HepG2 (cell line): ENCODE measurements around the gene STK11. TPM values are rescaled to one million over a fixed set of nuclear protein-coding genes. Genes with fewer than 3 reads are reported as not detected.

Experiments
- ATAC-seq: fragments of 200-7000 bp; cut with Tn5 transposase; 3 replicates; pipeline ENCODE4 v1.9.1; 2020; ENCODE audit warnings: mild to moderate bottlenecking, moderate library complexity
- BruUV-seq: library from RNA; stranded (reverse); fragments of 400-500 nt; replicated peaks from 2 replicates; lab custom pipeline; 2021; lab: Mats Ljungman, UMichigan
- CTCF ChIA-PET: fragments of 300-600 bp; formaldehyde crosslinking; extraction: SDS; loops from one replicate; lab custom pipeline; 2021; ENCODE audit warnings: low total read pairs, inconsistent platforms, low intra/inter-chr PET ratio; lab: Yijun Ruan, JAX
- POLR2A ChIA-PET: fragments of 350-600 bp; sonication (Branson Sonifier 250); formaldehyde crosslinking; loops from one replicate; lab custom pipeline; 2020; ENCODE audit warnings: antibody characterized with exemption, inconsistent platforms; lab: Yijun Ruan, JAX
- DNase-seq: peaks from one replicate; pipeline ENCODE4 v3.0.0-alpha.2; 2015; ENCODE audit warnings: low spot score
- FAIRE-seq: peaks from 3 replicates; lab custom pipeline; 2011; peaks lifted over from hg19 to GRCh38; lab: Jason Lieb, UNC
- H2AFZ ChIP-seq: one replicate; pipeline ENCODE4 v1.6.1; 2011; ENCODE audit warnings: low read length, inconsistent platforms
- H3K27ac ChIP-seq: fragments of 300-600 bp; 3 replicates; pipeline ENCODE4 v1.8.0; 2011; ENCODE audit warnings: mixed run types, mild to moderate bottlenecking, mixed read lengths, low read length, inconsistent platforms; ENCODE audit not compliant: insufficient read depth; ENCODE audit errors: extremely low read length
- H3K27me3 ChIP-seq, 2 experiments: fragments of 200-600 bp in 1 of 2; 2 replicates in 1 of 2; 3 replicates in 1 of 2; pipeline versions ENCODE4 v1.6.0 to v1.8.0; 2011; ENCODE audit warnings: low read length in 2 of 2, mild to moderate bottlenecking in 2 of 2, moderate library complexity in 2 of 2, inconsistent platforms in 1 of 2; ENCODE audit not compliant: insufficient read depth in 2 of 2, control insufficient read depth in 1 of 2
- H3K36me3 ChIP-seq, 2 experiments: fragments of 200-600 bp in 1 of 2; replicated peaks in 1 of 2; 2 replicates in 1 of 2; 3 replicates in 1 of 2; pipeline versions ENCODE4 v1.5.1 to v1.8.0; 2011; ENCODE audit warnings: low read length in 2 of 2, inconsistent platforms in 1 of 2; ENCODE audit not compliant: insufficient read depth in 2 of 2, control insufficient read depth in 1 of 2
- H3K4me1 ChIP-seq: 2 replicates; pipeline ENCODE4 v1.5.1; 2012; ENCODE audit warnings: low read length, inconsistent platforms; ENCODE audit not compliant: insufficient read depth
- H3K4me2 ChIP-seq: 2 replicates; pipeline ENCODE4 v1.6.0; 2011; ENCODE audit warnings: low read depth, low read length, inconsistent platforms
- H3K4me3 ChIP-seq, 3 experiments: fragments of 200-600 bp in 1 of 3; sonication (generic), shearing (Covaris generic) in 1 of 3; replicated peaks in 1 of 3; 2 replicates each; pipeline ENCODE4 v1.5.1; 2011 to 2016; ENCODE audit warnings: low read length in 3 of 3, inconsistent platforms in 2 of 3, low read depth in 2 of 3, mild to moderate bottlenecking in 2 of 3, control low read depth in 1 of 3, mixed read lengths in 1 of 3; ENCODE audit not compliant: insufficient read depth in 1 of 3
- H3K79me2 ChIP-seq: one replicate; pipeline ENCODE4 v1.6.1; 2011; ENCODE audit warnings: low read length, inconsistent platforms; ENCODE audit not compliant: insufficient read depth
- H3K9ac ChIP-seq: 2 replicates; pipeline ENCODE4 v1.6.0; 2011; ENCODE audit warnings: mild to moderate bottlenecking, low read depth, low read length, inconsistent platforms; ENCODE audit not compliant: insufficient read depth
- H3K9me3 ChIP-seq: 2 replicates; pipeline ENCODE4 v1.5.1; 2012; ENCODE audit warnings: mild to moderate bottlenecking, low read length
- H4K20me1 ChIP-seq: 2 replicates; pipeline ENCODE4 v1.6.0; 2011; ENCODE audit warnings: inconsistent platforms, mild to moderate bottlenecking, low read length, moderate library complexity; ENCODE audit not compliant: insufficient read depth
- KDM1A ChIP-seq: IDR thresholded peaks from 2 replicates; pipeline ENCODE4 v1.6.1; 2016; ENCODE audit warnings: missing compliant biosample characterization
- PCBP1 ChIP-seq: fragments of 200-400 bp; formaldehyde crosslinking; IDR thresholded peaks from 2 replicates; pipeline ENCODE4 v1.6.1; 2017; ENCODE audit warnings: mild to moderate bottlenecking, low read depth, low read length, borderline replicate concordance
- PRPF4 ChIP-seq: fragments of 200-400 bp; formaldehyde crosslinking; IDR thresholded peaks from 2 replicates; pipeline ENCODE4 v1.6.1; 2016; ENCODE audit warnings: low read length, low read depth; ENCODE audit not compliant: poor library complexity, severe bottlenecking
- SAP130 ChIP-seq: IDR thresholded peaks from 2 replicates; pipeline ENCODE4 v1.6.1; 2016; ENCODE audit warnings: low read depth
- SOX13 ChIP-seq, 3 experiments: fragments of 450-650 bp in 1 of 3; sonication (generic) in 1 of 3; formaldehyde crosslinking in 1 of 3; IDR thresholded peaks in 2 of 3; conservative IDR thresholded peaks in 1 of 3; 2 replicates each; pipeline versions ENCODE4 v1.5.0 to v1.6.1; 2016 to 2020; ENCODE audit warnings: antibody characterized with exemption in 1 of 3, mild to moderate bottlenecking in 1 of 3, missing compliant biosample characterization in 1 of 3, missing genetic modification reagents in 1 of 3, moderate library complexity in 1 of 3
- WGBS: methylation state at CpG from one replicate; pipeline ENCODE4 v1.1.6; 2017; ENCODE audit warnings: low lambda C conversion rate; 5-methylcytosine and 5-hydroxymethylcytosine counted together
- in situ Hi-C: cut with HindIII; loops from 2 replicates; pipeline ENCODE4 v1.10.0; 2017; ENCODE audit warnings: low pct_unique_long_range_greater_than_20kb; ENCODE audit not compliant: extremely low pct_ligation_motif_present
- intact Hi-C: fragments of 100-400 bp; cut with micrococcal nuclease; formaldehyde crosslinking; loops from one replicate; pipeline ENCODE4 v1.10.0; 2022; ENCODE audit not compliant: unreplicated experiment
- polyA plus RNA-seq, 8 experiments: library from polyadenylated mRNA; depleted of rRNA in 3 of 8; stranded (reverse) in 7 of 8; unstranded in 1 of 8; fragments of >200 nt; fragmentation: Illumina TruSeq in 4 of 8; extraction: Trizol in 4 of 8; gene quantifications; 2 replicates each; pipeline versions ENCODE4 v1.2.1 to v1.2.3, GENCODE V29; 2011 to 2016; ENCODE audit warnings: low read depth in 4 of 8, missing spikeins in 1 of 8, mixed read lengths in 1 of 8; ENCODE audit not compliant: insufficient read depth in 1 of 8
- total RNA-seq, 5 experiments: library from RNA; depleted of rRNA; stranded (reverse); fragments of >200 nt; fragmentation: Illumina TruSeq; extraction: Trizol; gene quantifications; 2 replicates each; pipeline ENCODE4 v1.2.3, GENCODE V29; 2016; ENCODE audit warnings: low read depth in 1 of 5
- TF ChIP-seq, protein P1 (sequence below): sonication (generic); formaldehyde crosslinking; IDR thresholded peaks from 2 replicates; pipeline ENCODE4 v1.9.0; 2021; ENCODE audit warnings: missing genetic modification reagents, borderline replicate concordance
- TF ChIP-seq, protein P2 (sequence below): IDR thresholded peaks from 2 replicates; pipeline ENCODE4 v1.6.1; 2016; ENCODE audit warnings: control low read depth
- TF ChIP-seq, protein P3 (sequence below): sonication (generic); formaldehyde crosslinking; IDR thresholded peaks from 2 replicates; pipeline ENCODE4 v1.5.1; 2020; ENCODE audit warnings: mild to moderate bottlenecking, missing genetic modification reagents
- TF ChIP-seq, protein P4 (sequence below), 2 experiments: sonication (generic) in 1 of 2; formaldehyde crosslinking in 1 of 2; IDR thresholded peaks; 2 replicates each; pipeline versions ENCODE4 v1.5.1 to v1.6.1; 2011 to 2020; ENCODE audit warnings: borderline replicate concordance in 1 of 2, low read depth in 1 of 2, low read length in 1 of 2, mild to moderate bottlenecking in 1 of 2, missing genetic modification reagents in 1 of 2, moderate library complexity in 1 of 2

STK11 gene
- total and polyA plus RNA-seq, 2 of the 13 experiments (the other 11 are each of a cell fraction or from before 2014, with no cell fraction given), result 27.5 to 43.6 TPM

DNA sequence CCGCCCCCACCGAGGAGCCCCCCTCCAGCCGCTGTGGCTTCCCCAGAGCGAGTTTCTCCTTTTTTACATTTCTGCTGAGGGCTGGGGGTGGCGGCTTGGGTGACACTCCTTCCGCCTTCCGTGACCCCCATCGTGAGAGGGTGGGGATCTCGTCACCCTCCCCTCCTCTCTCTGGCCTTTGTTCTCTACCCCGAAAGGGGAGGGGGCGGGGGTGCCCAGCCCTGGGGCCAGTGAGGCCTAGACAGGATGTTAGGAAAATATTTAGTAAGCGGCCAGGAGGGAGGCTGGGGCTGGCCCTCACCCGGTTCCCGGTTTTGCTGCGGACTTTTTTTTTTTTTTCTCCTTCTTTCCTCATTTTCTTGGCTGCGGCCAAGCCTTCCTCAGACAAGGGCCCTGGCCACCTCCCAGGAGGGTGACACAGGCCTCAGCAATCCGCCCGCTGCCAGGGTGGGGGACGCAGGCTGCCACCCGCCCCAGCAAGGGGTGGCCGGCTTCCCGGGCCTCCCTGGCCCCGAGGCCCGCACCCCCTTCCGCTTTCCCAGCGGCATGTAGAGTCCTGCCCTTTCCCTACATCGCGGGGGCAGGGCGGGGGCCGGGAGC lies 46.7 kb downstream of the STK11 start (continued):
- no peak for TF ChIP-seq KDM1A
- TF ChIP-seq PRPF4, result no peak
- peak; percentile 49; the same call in 1 of the 2 replicates for TF ChIP-seq SOX13 (IDR thresholded peaks at IDR 0.05)
- peak in 1 of 2 experiments; percentile 91; a peak in 2 of 4 replicates for TF ChIP-seq SOX13 (CRISPR knock-in tag; conservative IDR thresholded peaks at IDR 0.05 in 1 of 2, IDR thresholded peaks at IDR 0.05 in 1 of 2)
- TF ChIP-seq, protein P1, sequence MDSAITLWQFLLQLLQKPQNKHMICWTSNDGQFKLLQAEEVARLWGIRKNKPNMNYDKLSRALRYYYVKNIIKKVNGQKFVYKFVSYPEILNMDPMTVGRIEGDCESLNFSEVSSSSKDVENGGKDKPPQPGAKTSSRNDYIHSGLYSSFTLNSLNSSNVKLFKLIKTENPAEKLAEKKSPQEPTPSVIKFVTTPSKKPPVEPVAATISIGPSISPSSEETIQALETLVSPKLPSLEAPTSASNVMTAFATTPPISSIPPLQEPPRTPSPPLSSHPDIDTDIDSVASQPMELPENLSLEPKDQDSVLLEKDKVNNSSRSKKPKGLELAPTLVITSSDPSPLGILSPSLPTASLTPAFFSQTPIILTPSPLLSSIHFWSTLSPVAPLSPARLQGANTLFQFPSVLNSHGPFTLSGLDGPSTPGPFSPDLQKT (CRISPR knock-in tag), result no peak
- TF ChIP-seq, all 625 proteins: peak for 91

DNA sequence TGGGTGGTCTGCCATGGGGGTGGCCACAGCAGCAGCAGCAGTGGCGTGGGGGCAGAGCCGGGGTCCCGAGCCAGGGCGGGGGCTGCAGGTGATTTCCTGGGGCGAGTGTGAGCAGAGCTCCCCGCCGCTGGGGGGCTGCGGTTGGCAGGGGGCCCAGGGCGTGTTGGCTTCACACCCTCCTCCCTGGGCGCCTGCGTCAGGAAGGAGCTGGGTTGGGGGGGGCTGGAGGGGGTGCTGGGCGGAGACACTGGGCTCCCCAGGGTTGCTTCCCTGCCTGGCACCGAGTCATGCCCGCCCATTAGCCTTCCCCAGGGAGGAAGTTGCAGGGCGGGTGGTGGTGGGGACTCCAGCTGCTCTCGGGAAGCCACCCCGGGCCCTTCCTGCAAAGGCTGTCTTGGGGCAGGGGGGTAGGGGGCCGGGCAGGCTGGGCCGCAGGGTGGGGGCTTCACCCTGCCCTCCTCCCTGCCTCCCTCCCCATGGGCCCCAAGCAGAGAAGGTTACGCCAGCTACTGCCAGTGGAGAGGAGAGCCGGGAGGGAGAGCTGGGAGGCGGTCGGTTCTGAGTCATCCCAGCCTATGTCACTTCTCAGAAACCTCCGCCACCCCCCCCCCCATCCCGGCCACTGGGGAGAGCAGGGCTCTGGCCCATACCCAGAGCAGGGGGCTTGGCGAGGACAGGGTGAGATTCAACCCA lies 47.4 kb downstream of the STK11 start:
- peak overlapping the region; percentile 92 for H3K9ac ChIP-seq
- BruUV-seq, result no TSS peak
- peak overlapping the region; percentile 87 for H3K4me2 ChIP-seq
- no peak overlapping the region for H2AFZ ChIP-seq
- peaks cover 55% of the 10 kb centered on the region; the same call in 1 of the 2 replicates for H4K20me1 ChIP-seq
- peak; percentile 82 for DNase-seq
- ATAC-seq, result peak; percentile 26
- H3K9me3 ChIP-seq, result no peaks in the 10 kb centered on the region
- WGBS, result 6% methylated on average over 6 of the region's 26 CpGs
- H3K4me3 ChIP-seq, result peak overlapping the region; percentile 86 to 90 (median 88)
- H3K79me2 ChIP-seq, result peaks cover 35% of the 10 kb centered on the region
- peaks cover 49% of the 10 kb centered on the region for H3K4me1 ChIP-seq
- in situ Hi-C loops (no loop called here), intact Hi-C loops (no loop called here)
- POLR2A ChIA-PET, result interaction anchor here (0.9 to 13.7 kb wide), 10 partner anchors 9 to 155 kb away, joined by 3 to 668 read pairs (median 6); partner anchors contain the start of genes ATP5F1D, CIRBP, EFNA2 and FAM174C
- no peaks in the 10 kb centered on the region; a peak in 1 of 5 replicates for H3K27me3 ChIP-seq
- peaks cover 20 to 43% of the 10 kb centered on the region in 2 experiments for H3K36me3 ChIP-seq
- no peak for FAIRE-seq
- H3K27ac ChIP-seq, result peak overlapping the region; percentile 94
- CTCF ChIA-PET, result no interaction called here
- TF ChIP-seq, protein P2, sequence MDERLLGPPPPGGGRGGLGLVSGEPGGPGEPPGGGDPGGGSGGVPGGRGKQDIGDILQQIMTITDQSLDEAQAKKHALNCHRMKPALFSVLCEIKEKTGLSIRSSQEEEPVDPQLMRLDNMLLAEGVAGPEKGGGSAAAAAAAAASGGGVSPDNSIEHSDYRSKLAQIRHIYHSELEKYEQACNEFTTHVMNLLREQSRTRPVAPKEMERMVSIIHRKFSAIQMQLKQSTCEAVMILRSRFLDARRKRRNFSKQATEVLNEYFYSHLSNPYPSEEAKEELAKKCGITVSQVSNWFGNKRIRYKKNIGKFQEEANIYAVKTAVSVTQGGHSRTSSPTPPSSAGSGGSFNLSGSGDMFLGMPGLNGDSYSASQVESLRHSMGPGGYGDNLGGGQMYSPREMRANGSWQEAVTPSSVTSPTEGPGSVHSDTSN (CRISPR knock-in tag), result no peak
- TF ChIP-seq, protein P3, sequence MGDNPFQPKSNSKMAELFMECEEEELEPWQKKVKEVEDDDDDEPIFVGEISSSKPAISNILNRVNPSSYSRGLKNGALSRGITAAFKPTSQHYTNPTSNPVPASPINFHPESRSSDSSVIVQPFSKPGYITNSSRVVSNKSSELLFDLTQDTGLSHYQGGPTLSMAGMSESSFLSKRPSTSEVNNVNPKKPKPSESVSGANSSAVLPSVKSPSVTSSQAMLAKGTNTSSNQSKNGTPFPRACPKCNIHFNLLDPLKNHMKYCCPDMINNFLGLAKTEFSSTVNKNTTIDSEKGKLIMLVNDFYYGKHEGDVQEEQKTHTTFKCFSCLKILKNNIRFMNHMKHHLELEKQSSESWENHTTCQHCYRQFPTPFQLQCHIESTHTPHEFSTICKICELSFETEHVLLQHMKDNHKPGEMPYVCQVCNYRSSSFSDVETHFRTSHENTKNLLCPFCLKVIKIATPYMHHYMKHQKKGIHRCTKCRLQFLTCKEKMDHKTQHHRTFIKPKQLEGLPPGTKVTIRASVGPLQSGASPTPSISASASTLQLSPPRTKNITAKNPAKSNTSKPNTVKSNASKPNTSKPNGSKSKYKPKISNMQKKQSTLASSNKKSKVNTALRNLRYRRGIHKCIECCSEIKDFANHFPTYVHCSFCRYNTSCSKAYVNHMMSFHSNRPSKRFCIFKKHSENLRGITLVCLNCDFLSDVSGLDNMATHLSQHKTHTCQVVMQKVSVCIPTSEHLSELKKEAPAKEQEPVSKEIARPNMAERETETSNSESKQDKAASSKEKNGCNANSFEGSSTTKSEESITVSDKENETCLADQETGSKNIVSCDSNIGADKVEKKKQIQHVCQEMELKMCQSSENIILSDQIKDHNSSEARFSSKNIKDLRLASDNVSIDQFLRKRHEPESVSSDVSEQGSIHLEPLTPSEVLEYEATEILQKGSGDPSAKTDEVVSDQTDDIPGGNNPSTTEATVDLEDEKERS, result peak; percentile 10; the same call in 1 of the 2 replicates
- 0 out of 2 replicates have a peak, but pooled peaks have one; percentile 48 for TF ChIP-seq SAP130 (CRISPR knock-in tag)
- TF ChIP-seq, protein P4, sequence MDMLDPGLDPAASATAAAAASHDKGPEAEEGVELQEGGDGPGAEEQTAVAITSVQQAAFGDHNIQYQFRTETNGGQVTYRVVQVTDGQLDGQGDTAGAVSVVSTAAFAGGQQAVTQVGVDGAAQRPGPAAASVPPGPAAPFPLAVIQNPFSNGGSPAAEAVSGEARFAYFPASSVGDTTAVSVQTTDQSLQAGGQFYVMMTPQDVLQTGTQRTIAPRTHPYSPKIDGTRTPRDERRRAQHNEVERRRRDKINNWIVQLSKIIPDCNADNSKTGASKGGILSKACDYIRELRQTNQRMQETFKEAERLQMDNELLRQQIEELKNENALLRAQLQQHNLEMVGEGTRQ (IDR thresholded peaks at IDR 0.05; ENCODE audit: low read depth, low read length), result no peak
- TF ChIP-seq, protein P4 (CRISPR knock-in tag; IDR thresholded peaks at IDR 0.05; ENCODE audit: borderline replicate concordance), result no peak
- 0 out of 2 replicates have a peak, but pooled peaks have one; percentile 13 for TF ChIP-seq PCBP1
